Neural cell (in vitro differentiated cells): ENCODE results near the gene NPIPB4. TPM values are rescaled to one million over a fixed set of nuclear protein-coding genes. Genes with fewer than 3 reads are reported as not detected.

ENCODE experiments used
- polyA plus RNA-seq: library from polyadenylated mRNA; depleted of rRNA; stranded (reverse); fragments of >200 nt; gene quantifications from 2 replicates; pipeline ENCODE4 v1.2.3, GENCODE V29; 2014
- small RNA-seq, 3 experiments: library from RNA; depleted of rRNA; stranded (forward); fragments of <200 nt; gene quantifications; one replicate each; pipeline ENCODE3, GENCODE V24; 2012

Gene NPIPB4
- polyA plus RNA-seq, 1 donor from 2014 or later: 9.3 TPM

Small RNA genes lying within 50 kb of the gene (small RNA-seq; reads per million reads assigned to genes)
- gene AC092375.3: 0 reads per million in 3 experiments

Other genes with a start within 250 kb of the NPIPB4 start
- not detected in 2 replicates for gene IGSF6, start 205.1 kb downstream of the NPIPB4 start, polyA plus RNA-seq
- gene OTOA, start 193.8 kb downstream of the NPIPB4 start, polyA plus RNA-seq: 0.12 and 1.3 TPM in 2 replicates
- gene UQCRC2, start 95.6 kb upstream of the NPIPB4 start, polyA plus RNA-seq: 468 and 484 TPM in 2 replicates
- gene PDZD9, start 143.4 kb upstream of the NPIPB4 start, polyA plus RNA-seq: 0.32 TPM in 1 of 2 replicates, not detected in the other
- gene MOSMO, start 150.4 kb upstream of the NPIPB4 start, polyA plus RNA-seq: 40.3 and 56.3 TPM in 2 replicates
- 0.96 and 1.8 TPM in 2 replicates for gene VWA3A, start 234.8 kb upstream of the NPIPB4 start, polyA plus RNA-seq